Endothelial cell of umbilical vein (primary cell): ENCODE results near the gene EED. TPM values are rescaled to one million over a fixed set of nuclear protein-coding genes. Genes with fewer than 3 reads are reported as not detected.
"Not testable (repeated sequence)": the region's sequence is repeated elsewhere in the genome, so short reads cannot be mapped to it uniquely, and the experiment has no call there.

Experiments
- BruUV-seq: library from RNA; stranded (reverse); fragments of 400-500 nt; replicated peaks from 2 replicates; lab custom pipeline; 2021; lab: Mats Ljungman, UMichigan
- CTCF ChIA-PET: fragments of 300-600, 350-600 bp; sonication (Branson Sonifier 250); formaldehyde crosslinking; loops from one replicate; lab custom pipeline; 2021; ENCODE audit warnings: antibody characterized with exemption, inconsistent platforms; lab: Charles Lee
- POLR2A ChIA-PET: fragments of 300-600, 350-600 bp; sonication (Branson Sonifier 250); formaldehyde crosslinking; loops from one replicate; lab custom pipeline; 2021; ENCODE audit warnings: antibody characterized with exemption, inconsistent platforms; lab: Charles Lee
- DNase-seq: peaks from one replicate; pipeline ENCODE4 v3.0.0-alpha.2; 2011; ENCODE audit warnings: low read depth, low spot score
- FAIRE-seq: peaks from 2 replicates; lab custom pipeline; 2011; peaks lifted over from hg19 to GRCh38; lab: Jason Lieb, UNC
- H2AFZ ChIP-seq: 2 replicates; pipeline ENCODE4 v1.6.0; 2012; ENCODE audit warnings: low read depth, low read length, control low read depth, inconsistent platforms
- H3K27ac ChIP-seq: 2 replicates; pipeline ENCODE4 v1.5.1; 2011; ENCODE audit warnings: low read depth, mild to moderate bottlenecking, control low read depth, low read length, moderate library complexity; ENCODE audit not compliant: insufficient read depth
- H3K27me3 ChIP-seq, 2 experiments: 2 replicates each; pipeline versions ENCODE4 v1.6.0 to v1.6.1; 2011; ENCODE audit warnings: low read length in 2 of 2, mixed read lengths in 1 of 2; ENCODE audit not compliant: control insufficient read depth in 2 of 2, insufficient read depth in 2 of 2
- H3K36me3 ChIP-seq, 2 experiments: 2 replicates in 1 of 2; 3 replicates in 1 of 2; pipeline ENCODE4 v1.5.1; 2011; ENCODE audit warnings: low read length in 2 of 2, mild to moderate bottlenecking in 1 of 2, moderate library complexity in 1 of 2; ENCODE audit not compliant: control insufficient read depth in 2 of 2, insufficient read depth in 2 of 2; ENCODE audit errors: extremely low read depth in 1 of 2
- H3K4me1 ChIP-seq: 3 replicates; pipeline ENCODE4 v1.5.1; 2011; ENCODE audit warnings: mild to moderate bottlenecking, low read length; ENCODE audit not compliant: control insufficient read depth, insufficient read depth; ENCODE audit errors: extremely low read depth
- H3K4me2 ChIP-seq: 2 replicates; pipeline ENCODE4 v1.6.1; 2011; ENCODE audit warnings: low read length, control low read depth, mixed read lengths; ENCODE audit not compliant: insufficient read depth
- H3K4me3 ChIP-seq, 3 experiments: fragments of 200-600 bp in 1 of 3; sonication (generic), shearing (Covaris generic) in 1 of 3; replicated peaks in 1 of 3; 2 replicates each; pipeline ENCODE4 v1.5.1; 2011 to 2016; ENCODE audit warnings: control low read depth in 3 of 3, low read length in 3 of 3, mild to moderate bottlenecking in 2 of 3, inconsistent platforms in 1 of 3, low read depth in 1 of 3, moderate library complexity in 1 of 3; ENCODE audit not compliant: insufficient read depth in 1 of 3
- H3K79me2 ChIP-seq: 2 replicates; pipeline ENCODE4 v1.6.0; 2012; ENCODE audit warnings: low read length, inconsistent platforms; ENCODE audit not compliant: control insufficient read depth, insufficient read depth
- H3K9ac ChIP-seq: replicated peaks from 2 replicates; pipeline ENCODE3; 2011; ENCODE audit warnings: low read length, control low read depth; ENCODE audit not compliant: insufficient read depth; ENCODE audit errors: extremely low read depth
- H3K9me1 ChIP-seq: replicated peaks from 3 replicates; pipeline ENCODE4 v1.6.0; 2011; ENCODE audit warnings: mild to moderate bottlenecking, low read length; ENCODE audit not compliant: control insufficient read depth, insufficient read depth; ENCODE audit errors: extremely low read depth
- H3K9me3 ChIP-seq: replicated peaks from 2 replicates; pipeline ENCODE4 v1.5.1; 2012; ENCODE audit warnings: low read length, inconsistent platforms; ENCODE audit not compliant: control insufficient read depth, insufficient read depth
- H4K20me1 ChIP-seq: replicated peaks from 2 replicates; pipeline ENCODE3; 2011; ENCODE audit warnings: mild to moderate bottlenecking, low read length; ENCODE audit not compliant: control insufficient read depth, insufficient read depth; ENCODE audit errors: extremely low read depth
- CTCF ChIP-seq, 2 donors: IDR thresholded peaks; 1 replicate in 1 of 2; 2 replicates in 1 of 2; pipeline ENCODE4 v1.5.1; 2011; ENCODE audit warnings: low read length in 2 of 2, mild to moderate bottlenecking in 2 of 2, moderate library complexity in 2 of 2, control low read depth in 1 of 2, inconsistent platforms in 1 of 2, low read depth in 1 of 2; ENCODE audit not compliant: insufficient read depth in 1 of 2; ENCODE audit errors: extremely low read depth in 1 of 2
- EZH2 ChIP-seq: IDR thresholded peaks from 2 replicates; pipeline ENCODE4 v1.6.1; 2012; ENCODE audit warnings: borderline replicate concordance, low read depth, mild to moderate bottlenecking, moderate library complexity, low read length, inconsistent platforms; ENCODE audit not compliant: severe bottlenecking
- FOS ChIP-seq: IDR thresholded peaks from 2 replicates; pipeline ENCODE4 v1.6.1; 2011; ENCODE audit warnings: mild to moderate bottlenecking, low read length, moderate library complexity, borderline replicate concordance; ENCODE audit not compliant: insufficient read depth
- JUN ChIP-seq: IDR thresholded peaks from 2 replicates; pipeline ENCODE4 v1.6.1; 2011; ENCODE audit warnings: borderline replicate concordance, low read depth; ENCODE audit not compliant: insufficient read length, insufficient read depth
- MYC ChIP-seq: IDR thresholded peaks from one replicate; pipeline ENCODE4 v1.6.1; 2011; ENCODE audit warnings: mild to moderate bottlenecking, low read depth, low read length
- POLR2A ChIP-seq: IDR thresholded peaks from 2 replicates; pipeline ENCODE4 v1.6.1; 2012; ENCODE audit warnings: low read depth, mild to moderate bottlenecking, control low read depth, low read length
- dilution Hi-C: fragments of 300-500 bp; cut with MboI; formaldehyde crosslinking; loops from one replicate; pipeline ENCODE4 v1.15.0; 2019; ENCODE audit warnings: low sequenced_read_pairs; ENCODE audit not compliant: extremely low pct_ligation_motif_present
- intact Hi-C: fragments of 100-400 bp; cut with micrococcal nuclease; formaldehyde crosslinking; loops from one replicate; pipeline ENCODE4 v1.10.0; 2022
- polyA plus RNA-seq, 4 experiments: library from polyadenylated mRNA; depleted of rRNA in 3 of 4; stranded (reverse) in 3 of 4; unstranded in 1 of 4; fragments of >200 nt; gene quantifications; 2 replicates each; pipeline versions ENCODE4 v1.2.1 to v1.2.3, GENCODE V29; 2011 to 2012; ENCODE audit warnings: missing spikeins in 1 of 4
- total RNA-seq: library from RNA; stranded (reverse); gene quantifications from 2 replicates; pipeline ENCODE4 v1.2.3, GENCODE V29; 2021

Gene EED
- total and polyA plus RNA-seq, 2 donors (not counting 3 experiments of a cell fraction or from before 2014, with no cell fraction given): 9.4 to 21.8 TPM

GRCh38 chr11:86287468-86287796 lies 42.9 kb downstream of the EED start:
- ChIA-PET POLR2A (no interaction called here), CTCF (interaction anchor here (0.6 to 1.7 kb wide), 2 partner anchors 27 to 245 kb away, joined by 3 to 7 read pairs; no protein-coding TSS in a partner anchor)
- BruUV-seq: no TSS peak
- H3K9ac ChIP-seq: no peak overlapping the region
- H3K4me3 ChIP-seq: no peak overlapping the region
- H2AFZ ChIP-seq: no peak overlapping the region
- no peaks in the 10 kb centered on the region for H3K27me3 ChIP-seq
- no peaks in the 10 kb centered on the region for H3K79me2 ChIP-seq
- no peaks in the 10 kb centered on the region for H3K9me3 ChIP-seq
- H3K9me1 ChIP-seq: no peaks in the 10 kb centered on the region
- dilution Hi-C loops (no loop called here), intact Hi-C loops (no loop called here)
- no peak overlapping the region for H3K27ac ChIP-seq
- no peaks in the 10 kb centered on the region for H3K4me1 ChIP-seq
- H3K36me3 ChIP-seq: no peaks in the 10 kb centered on the region
- no peaks in the 10 kb centered on the region for H4K20me1 ChIP-seq
- DNase-seq (no peak), FAIRE-seq (no peak)
- H3K4me2 ChIP-seq: no peak overlapping the region
- TF ChIP-seq POLR2A (no peak), MYC (no peak), CTCF (IDR thresholded peaks at IDR 0.05; ENCODE audit: extremely low read depth in 1 of 2, insufficient read depth in 1 of 2, low read depth in 1 of 2, low read length in 2 of 2) (no peak)

- dilution Hi-C loops (no loop called here), intact Hi-C loops (no loop called here)
- Histone ChIP-seq H2AFZ (no peak overlapping the region), H3K9me1 (no peaks in the 10 kb centered on the region), H3K79me2 (no peaks in the 10 kb centered on the region), H3K4me2 (no peak overlapping the region), H3K27ac (no peak overlapping the region), H4K20me1 (no peaks in the 10 kb centered on the region), H3K4me1 (no peaks in the 10 kb centered on the region), H3K4me3 (no peak overlapping the region), H3K36me3 (no peaks in the 10 kb centered on the region), H3K9me3 (no peaks in the 10 kb centered on the region), H3K27me3 (no peaks in the 10 kb centered on the region), H3K9ac (no peak overlapping the region)
- ChIA-PET CTCF (interaction anchor here (1.0 to 1.6 kb wide), 6 partner anchors 11 to 434 kb away, joined by 3 to 4 read pairs (median 3); partner anchors contain the start of gene CCDC83), POLR2A (no interaction called here)
- no peak for TF ChIP-seq MYC
- TF ChIP-seq JUN: no peak
- TF ChIP-seq FOS: no peak
- TF ChIP-seq EZH2: no peak
- TF ChIP-seq POLR2A: no peak
- DNase-seq (no peak), FAIRE-seq (no peak)
- BruUV-seq: no TSS peak
Measured at GRCh38 chr11:86288776-86289507, 44.4 kb downstream of the EED start.

- H2AFZ ChIP-seq, H3K79me2 ChIP-seq, DNase-seq, H3K9me1 ChIP-seq, H3K36me3 ChIP-seq, H3K4me2 ChIP-seq, H3K4me1 ChIP-seq, H3K9ac ChIP-seq, H3K4me3 ChIP-seq, H3K27me3 ChIP-seq, BruUV-seq, H3K27ac ChIP-seq, H4K20me1 ChIP-seq, FAIRE-seq, H3K9me3 ChIP-seq, dilution Hi-C loops, POLR2A ChIA-PET: not testable (repeated sequence)
- intact Hi-C loops: loop anchor here (2.0 to 10.0 kb wide), 3 partner anchors 247 to 695 kb away; partner anchors contain the start of gene CREBZF
- CTCF ChIA-PET: interaction anchor here (1.0 to 2.5 kb wide), 9 partner anchors 11 to 435 kb away, joined by 3 to 10 read pairs (median 3); partner anchors contain the start of gene CCDC83
Measured at GRCh38 chr11:86289508-86290280, 45.1 kb downstream of the EED start.
